T-helper 22 cell (primary cell): ENCODE measurements around the gene SBNO1.
"Not testable (repeated sequence)": the region's sequence is repeated elsewhere in the genome, so short reads cannot be mapped to it uniquely, and the experiment has no call there.

Source experiments
- DNase-seq: peaks from one replicate; pipeline ENCODE4 v3.0.0-alpha.2; 2020; ENCODE audit warnings: low read depth

SBNO1 gene

GRCh38 chr12:123248996-123249741, 115.5 kb downstream of the SBNO1 start:
- not testable (repeated sequence) for DNase-seq

- not testable (repeated sequence) for DNase-seq
Observed at GRCh38 chr12:123248129-123248528, 116.5 kb downstream of the SBNO1 start.

GRCh38 chr12:123245678-123246077, 119.0 kb downstream of the SBNO1 start:
- DNase-seq, result no peak

GRCh38 chr12:123243671-123244262, 120.9 kb downstream of the SBNO1 start:
- DNase-seq, result no peak

GRCh38 chr12:123242116-123242904, 122.3 kb downstream of the SBNO1 start:
- no peak for DNase-seq
